ENCODE data around the gene ABHD5.

DNA sequence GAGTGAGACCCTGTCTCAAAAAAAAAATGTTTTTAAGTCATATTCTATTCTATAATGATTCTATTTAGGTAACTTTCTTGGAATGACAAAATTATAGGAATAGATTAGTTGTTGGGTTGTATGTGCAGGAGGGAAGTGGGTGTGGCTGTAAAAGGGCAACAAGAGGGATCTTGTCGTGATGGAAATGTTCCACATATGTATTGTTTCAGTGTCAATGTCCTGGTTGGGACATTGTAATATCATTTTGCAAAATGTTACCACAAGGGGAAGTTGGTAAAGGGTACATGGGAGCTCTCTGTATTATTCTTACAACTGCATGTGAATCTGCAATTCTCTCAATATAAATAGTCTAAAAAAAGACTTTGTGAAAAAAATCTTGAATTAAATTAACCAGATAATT lies 14.3 kb upstream of the ABHD5 start:
- TF ChIP-seq, protein P1, sequence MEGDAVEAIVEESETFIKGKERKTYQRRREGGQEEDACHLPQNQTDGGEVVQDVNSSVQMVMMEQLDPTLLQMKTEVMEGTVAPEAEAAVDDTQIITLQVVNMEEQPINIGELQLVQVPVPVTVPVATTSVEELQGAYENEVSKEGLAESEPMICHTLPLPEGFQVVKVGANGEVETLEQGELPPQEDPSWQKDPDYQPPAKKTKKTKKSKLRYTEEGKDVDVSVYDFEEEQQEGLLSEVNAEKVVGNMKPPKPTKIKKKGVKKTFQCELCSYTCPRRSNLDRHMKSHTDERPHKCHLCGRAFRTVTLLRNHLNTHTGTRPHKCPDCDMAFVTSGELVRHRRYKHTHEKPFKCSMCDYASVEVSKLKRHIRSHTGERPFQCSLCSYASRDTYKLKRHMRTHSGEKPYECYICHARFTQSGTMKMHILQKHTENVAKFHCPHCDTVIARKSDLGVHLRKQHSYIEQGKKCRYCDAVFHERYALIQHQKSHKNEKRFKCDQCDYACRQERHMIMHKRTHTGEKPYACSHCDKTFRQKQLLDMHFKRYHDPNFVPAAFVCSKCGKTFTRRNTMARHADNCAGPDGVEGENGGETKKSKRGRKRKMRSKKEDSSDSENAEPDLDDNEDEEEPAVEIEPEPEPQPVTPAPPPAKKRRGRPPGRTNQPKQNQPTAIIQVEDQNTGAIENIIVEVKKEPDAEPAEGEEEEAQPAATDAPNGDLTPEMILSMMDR (IDR thresholded peaks at IDR 0.05; ENCODE audit: low read length) = no peak
- no peak for TF ChIP-seq EZH2phosphoT487 (IDR thresholded peaks at IDR 0.05; ENCODE audit: low read length)

Measured in MM.1S (cell line).